ENCODE measurements around the gene COG5.

COG5 gene

GRCh38 chr7:107505362-107505761 lies 58.4 kb downstream of the COG5 start:
- no peak for DNase-seq

GRCh38 chr7:107503687-107504086 lies 60.0 kb downstream of the COG5 start:
- no peak for DNase-seq

- no peak for DNase-seq
These were observed 60.9 kb downstream of the COG5 start for GRCh38 chr7:107502797-107503196.

GRCh38 chr7:107502154-107502553 lies 61.6 kb downstream of the COG5 start:
- no peak for DNase-seq

GRCh38 chr7:107501593-107501992 lies 62.1 kb downstream of the COG5 start:
- DNase-seq = no peak

GRCh38 chr7:107499731-107500130 lies 64.0 kb downstream of the COG5 start:
- no peak for DNase-seq

- DNase-seq = no peak
These were observed 68.2 kb downstream of the COG5 start for GRCh38 chr7:107495516-107495915.

GRCh38 chr7:107494884-107495283 lies 68.8 kb downstream of the COG5 start:
- DNase-seq = no peak

GRCh38 chr7:107494315-107494751 lies 69.4 kb downstream of the COG5 start:
- DNase-seq = no peak

- no peak for DNase-seq
These were observed 70.8 kb downstream of the COG5 start for GRCh38 chr7:107492875-107493274.

GRCh38 chr7:107486041-107486440 lies 77.7 kb downstream of the COG5 start:
- no peak for DNase-seq

- no peak for DNase-seq
These were observed 81.1 kb downstream of the COG5 start for GRCh38 chr7:107482571-107482970.

GRCh38 chr7:107480932-107481331 lies 82.8 kb downstream of the COG5 start:
- no peak for DNase-seq

GRCh38 chr7:107479303-107479702 lies 84.4 kb downstream of the COG5 start:
- DNase-seq = no peak

GRCh38 chr7:107474104-107474521 lies 89.6 kb downstream of the COG5 start:
- DNase-seq = no peak

- no peak for DNase-seq
These were observed 91.6 kb downstream of the COG5 start for GRCh38 chr7:107472116-107472515.

- DNase-seq = no peak
These were observed 92.2 kb downstream of the COG5 start for GRCh38 chr7:107471292-107472070.

- no peak for DNase-seq
These were observed 93.8 kb downstream of the COG5 start, which contains the start of gene GPR22 for GRCh38 chr7:107469929-107470328. Gene GPR22 (plus strand): TSS chr7:107470057. CDS start chr7:107474061, 4,004 bp downstream.

- DNase-seq = no peak
These were observed 94.9 kb downstream of the COG5 start for GRCh38 chr7:107468824-107469223.

GRCh38 chr7:107467972-107468371 lies 95.7 kb downstream of the COG5 start:
- DNase-seq = no peak

GRCh38 chr7:107464666-107465226 lies 99.0 kb downstream of the COG5 start:
- DNase-seq = no peak

GRCh38 chr7:107463139-107464078 lies 100.3 kb downstream of the COG5 start:
- no peak for DNase-seq

- no peak for DNase-seq
These were observed 101.7 kb downstream of the COG5 start for GRCh38 chr7:107461938-107462533.
